GM12891 (cell line): Measurements from ENCODE around the gene GPR180.

Source experiments
- POLR2A ChIP-seq: IDR thresholded peaks from 2 replicates; pipeline ENCODE4 v1.6.1; 2011; ENCODE audit warnings: low read depth, low read length, control low read depth
- POLR2AphosphoS5 ChIP-seq: IDR thresholded peaks from 2 replicates; pipeline ENCODE4 v1.6.1; 2011; ENCODE audit warnings: low read depth, low read length, control low read depth
- POU2F2 ChIP-seq: IDR thresholded peaks from 2 replicates; pipeline ENCODE4 v1.6.1; 2011; ENCODE audit warnings: low read depth, mild to moderate bottlenecking, control low read depth, low read length, moderate library complexity
- SPI1 ChIP-seq: IDR thresholded peaks from 2 replicates; pipeline ENCODE4 v1.6.1; 2011; ENCODE audit warnings: low read depth, low read length, control low read depth
- TAF1 ChIP-seq: IDR thresholded peaks from 2 replicates; pipeline ENCODE4 v1.6.1; 2011; ENCODE audit warnings: low read depth, low read length, control low read depth

DNA sequence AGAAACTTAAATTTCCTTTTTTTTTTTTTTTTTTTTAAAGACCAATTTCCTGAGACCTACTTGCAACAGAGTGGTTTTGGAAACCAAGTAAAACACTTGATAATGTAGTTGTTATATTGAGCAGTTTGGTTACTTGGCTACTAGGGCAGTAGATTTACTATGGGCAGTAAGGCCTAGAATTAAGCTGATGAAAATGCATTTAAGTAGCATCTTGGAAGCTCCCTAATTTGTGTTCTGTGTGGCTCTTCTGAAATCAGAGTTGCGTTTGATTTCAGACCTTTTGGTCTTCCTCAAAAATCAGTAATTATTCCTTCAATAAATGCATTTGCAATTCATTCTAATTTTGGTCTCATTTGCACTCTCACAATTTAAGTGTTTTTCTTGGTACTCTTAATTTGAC is 810 bp downstream of the GPR180 start:
- TF ChIP-seq POLR2A (no peak), POLR2AphosphoS5 (no peak), TAF1 (no peak), POU2F2 (no peak), SPI1 (no peak)
